IMR-90 (cell line): ENCODE measurements around the gene MICU1. TPM values are rescaled to one million over a fixed set of nuclear protein-coding genes. Genes with fewer than 3 reads are reported as not detected.

ENCODE experiments used
- ATAC-seq: fragments of 200-7000 bp; cut with Tn5 transposase; 2 replicates; pipeline ENCODE4 v1.9.1; 2020; ENCODE audit warnings: low read depth, mild to moderate bottlenecking, moderate library complexity
- BruUV-seq: library from RNA; stranded (reverse); fragments of 400-500 nt; replicated peaks from 2 replicates; lab custom pipeline; 2021; lab: Mats Ljungman, UMichigan
- CTCF ChIA-PET: fragments of 300-600 bp; formaldehyde crosslinking; extraction: SDS; loops from one replicate; lab custom pipeline; 2021; ENCODE audit warnings: antibody characterized with exemption; lab: Yijun Ruan, JAX
- POLR2A ChIA-PET: fragments of 300-600 bp; sonication (Branson Sonifier 250); formaldehyde crosslinking; loops from one replicate; lab custom pipeline; 2022; ENCODE audit warnings: antibody characterized with exemption; ENCODE audit not compliant: unreplicated experiment; lab: Charles Lee
- DNase-seq: peaks from one replicate; pipeline ENCODE4 v3.0.0; 2013
- H2AFZ ChIP-seq: replicated peaks from 2 replicates; pipeline ENCODE3; 2013; ENCODE audit warnings: low read length, mild to moderate bottlenecking; ENCODE audit not compliant: poor library complexity
- H2AK5ac ChIP-seq: 2 replicates; pipeline ENCODE4 v1.6.1; 2013; ENCODE audit warnings: low read depth, low read length, inconsistent platforms
- H2AK9ac ChIP-seq: replicated peaks from 2 replicates; pipeline ENCODE3; 2013; ENCODE audit warnings: mild to moderate bottlenecking, low read depth, low read length, moderate library complexity; ENCODE audit not compliant: poor library complexity
- H2BK120ac ChIP-seq: 2 replicates; pipeline ENCODE4 v1.6.1; 2013; ENCODE audit warnings: low read depth, low read length, inconsistent platforms
- H2BK15ac ChIP-seq: 3 replicates; pipeline ENCODE4 v1.6.1; 2013; ENCODE audit warnings: low read depth, low read length, inconsistent platforms
- H2BK20ac ChIP-seq: 2 replicates; pipeline ENCODE4 v1.6.1; 2013; ENCODE audit warnings: low read depth, mild to moderate bottlenecking, inconsistent platforms, low read length, moderate library complexity
- H2BK5ac ChIP-seq: 2 replicates; pipeline ENCODE4 v1.6.1; 2013; ENCODE audit warnings: mild to moderate bottlenecking, low read depth, low read length, inconsistent platforms; ENCODE audit not compliant: poor library complexity, severe bottlenecking
- H3K14ac ChIP-seq: replicated peaks from 2 replicates; pipeline ENCODE4 v1.6.1; 2013; ENCODE audit warnings: low read depth, low read length, inconsistent platforms
- H3K18ac ChIP-seq: 2 replicates; pipeline ENCODE4 v1.6.1; 2013; ENCODE audit warnings: low read depth, low read length, control low read depth
- H3K23ac ChIP-seq: 2 replicates; pipeline ENCODE4 v1.6.1; 2013; ENCODE audit warnings: low read depth, low read length, inconsistent platforms
- H3K27ac ChIP-seq: 2 replicates; pipeline ENCODE4 v1.5.1; 2013; ENCODE audit warnings: mild to moderate bottlenecking, control low read depth, low read length; ENCODE audit not compliant: insufficient read depth
- H3K27me3 ChIP-seq: 2 replicates; pipeline ENCODE4 v1.6.1; 2013; ENCODE audit warnings: low read length; ENCODE audit not compliant: control insufficient read depth, insufficient read depth
- H3K36me3 ChIP-seq: 2 replicates; pipeline ENCODE4 v1.6.1; 2013; ENCODE audit warnings: low read length, mixed read lengths; ENCODE audit not compliant: control insufficient read depth, insufficient read depth
- H3K4ac ChIP-seq: 2 replicates; pipeline ENCODE4 v1.6.1; 2013; ENCODE audit warnings: low read depth, low read length, inconsistent platforms
- H3K4me1 ChIP-seq: 2 replicates; pipeline ENCODE4 v1.6.1; 2013; ENCODE audit warnings: low read length, mixed read lengths; ENCODE audit not compliant: control insufficient read depth, insufficient read depth
- H3K4me2 ChIP-seq: 2 replicates; pipeline ENCODE4 v1.6.1; 2013; ENCODE audit warnings: low read depth, mild to moderate bottlenecking, control low read depth, low read length, moderate library complexity
- H3K4me3 ChIP-seq: 2 replicates; pipeline ENCODE4 v1.5.1; 2013; ENCODE audit warnings: low read depth, mild to moderate bottlenecking, control low read depth, low read length, moderate library complexity; ENCODE audit not compliant: insufficient read depth
- H3K56ac ChIP-seq: 2 replicates; pipeline ENCODE4 v1.6.1; 2013; ENCODE audit warnings: low read length, inconsistent platforms; ENCODE audit not compliant: insufficient read depth; ENCODE audit errors: extremely low read depth
- H3K79me1 ChIP-seq, 2 experiments: 2 replicates each; pipeline ENCODE4 v1.6.1; 2013; ENCODE audit warnings: low read length in 2 of 2, inconsistent platforms in 1 of 2, low read depth in 1 of 2
- H3K9ac ChIP-seq: 2 replicates; pipeline ENCODE4 v1.6.1; 2013; ENCODE audit warnings: low read depth, low read length, control low read depth
- H3K9me1 ChIP-seq: 2 replicates; pipeline ENCODE4 v1.6.1; 2013; ENCODE audit warnings: low read length, inconsistent platforms; ENCODE audit not compliant: insufficient read depth
- H3K9me3 ChIP-seq: 2 replicates; pipeline ENCODE4 v1.6.1; 2013; ENCODE audit warnings: low read length; ENCODE audit not compliant: control insufficient read depth, insufficient read depth
- H4K20me1 ChIP-seq: 2 replicates; pipeline ENCODE4 v1.6.1; 2013; ENCODE audit warnings: low read length, inconsistent platforms; ENCODE audit not compliant: insufficient read depth
- H4K5ac ChIP-seq: 2 replicates; pipeline ENCODE4 v1.6.1; 2013; ENCODE audit warnings: mild to moderate bottlenecking, low read depth, low read length, control low read depth
- H4K8ac ChIP-seq, 2 experiments: 2 replicates each; pipeline ENCODE4 v1.6.1; 2013; ENCODE audit warnings: low read depth in 2 of 2, low read length in 2 of 2, control low read depth in 1 of 2, inconsistent platforms in 1 of 2
- H4K91ac ChIP-seq: 2 replicates; pipeline ENCODE4 v1.6.1; 2013; ENCODE audit warnings: low read depth, low read length, inconsistent platforms; ENCODE audit not compliant: insufficient read depth
- BHLHE40 ChIP-seq: fragments of 150-350 bp; IDR thresholded peaks from 2 replicates; pipeline ENCODE4 v1.6.1; 2016; ENCODE audit warnings: mild to moderate bottlenecking, low read depth, low read length
- CEBPB ChIP-seq: IDR thresholded peaks from 2 replicates; pipeline ENCODE4 v1.6.1; 2012; ENCODE audit warnings: low read depth, low read length, improper control_type of control experiment
- CHD1 ChIP-seq: IDR thresholded peaks from 2 replicates; pipeline ENCODE4 v1.6.1; 2012; ENCODE audit warnings: low read depth, low read length, improper control_type of control experiment
- MAFK ChIP-seq: IDR thresholded peaks from 2 replicates; pipeline ENCODE4 v1.6.1; 2012; ENCODE audit warnings: low read depth, low read length, improper control_type of control experiment
- MAZ ChIP-seq: IDR thresholded peaks from 2 replicates; pipeline ENCODE4 v1.6.1; 2012; ENCODE audit warnings: low read depth, mild to moderate bottlenecking, low read length, improper control_type of control experiment, moderate library complexity, borderline replicate concordance
- NFE2L2 ChIP-seq: fragments of 150-350 bp; IDR thresholded peaks from 2 replicates; pipeline ENCODE4 v1.6.1; 2016; ENCODE audit warnings: low read depth, mild to moderate bottlenecking, low read length
- POLR2A ChIP-seq: IDR thresholded peaks from 2 replicates; pipeline ENCODE4 v1.6.1; 2012; ENCODE audit warnings: mild to moderate bottlenecking, low read depth, low read length
- RFX5 ChIP-seq: IDR thresholded peaks from 2 replicates; pipeline ENCODE4 v1.8.0; 2012; ENCODE audit warnings: low read depth, mild to moderate bottlenecking, low read length, moderate library complexity
- WGBS, 2 experiments: methylation state at CpG; one replicate each; pipeline versions ENCODE4 v1.1.5 to v1.1.7; 2013; ENCODE audit warnings: missing lambda C conversion rate in 2 of 2; ENCODE audit not compliant: insufficient read length in 1 of 2; ENCODE audit errors: extremely low coverage in 2 of 2; 5-methylcytosine and 5-hydroxymethylcytosine counted together
- dilution Hi-C: fragments of 300-500 bp; cut with HindIII; formaldehyde crosslinking; loops from one replicate; pipeline ENCODE4 v1.14.3; 2018; ENCODE audit warnings: low sequenced_read_pairs; ENCODE audit not compliant: unreplicated experiment
- in situ Hi-C: fragments of 300-500 bp; cut with MboI; formaldehyde crosslinking; loops from 3 replicates; pipeline ENCODE4 v1.14.3; 2019; ENCODE audit warnings: low sequenced_read_pairs, inconsistent platforms, mixed read lengths
- intact Hi-C: fragments of 100-400 bp; cut with micrococcal nuclease; formaldehyde crosslinking; loops from 2 replicates; pipeline ENCODE4 v1.10.0; 2022
- polyA plus RNA-seq, 3 experiments: library from polyadenylated mRNA; depleted of rRNA; stranded (reverse); fragments of >200 nt; gene quantifications; 2 replicates each; pipeline ENCODE4 v1.2.3, GENCODE V29; 2012; ENCODE audit warnings: low replicate concordance in 1 of 3
- total RNA-seq: library from RNA; depleted of rRNA; stranded (reverse); fragments of >200 nt; gene quantifications from 2 replicates; pipeline ENCODE4 v1.2.3, GENCODE V29; 2012
- TF ChIP-seq, protein P1 (sequence below): conservative IDR thresholded peaks from 2 replicates; pipeline ENCODE4 v1.5.1; 2012; ENCODE audit warnings: mild to moderate bottlenecking, low read depth, low read length, improper control_type of control experiment

Gene MICU1
- total and polyA plus RNA-seq, 2 of the 4 experiments (the other 2 are of a cell fraction), result 43.6 to 44.7 TPM

DNA sequence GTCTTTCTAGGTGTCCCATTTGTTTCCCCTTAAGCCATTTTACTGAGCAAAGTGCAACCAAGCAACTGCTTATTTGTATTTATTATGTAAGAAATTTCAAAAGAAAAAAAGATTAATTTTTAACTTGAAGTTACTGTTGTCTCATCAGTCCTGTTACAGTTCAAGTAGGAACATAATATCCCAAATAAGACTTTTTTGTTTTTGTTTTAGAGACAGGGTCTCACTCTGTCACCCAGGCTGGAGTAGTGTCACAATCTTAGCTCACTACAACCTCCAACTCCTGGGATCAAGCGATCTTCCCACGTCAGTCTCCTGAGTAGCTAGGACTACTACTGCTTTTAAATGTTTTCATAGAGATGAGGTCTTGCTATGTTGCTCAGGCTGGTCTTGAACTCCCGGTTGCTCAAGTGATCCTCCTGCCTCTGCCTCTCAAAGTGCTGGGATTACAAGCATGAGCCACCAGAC lies 101.9 kb downstream of the MICU1 start:
- no peaks in the 10 kb centered on the region for H3K79me1 ChIP-seq
- DNase-seq (no peak), ATAC-seq (no peak)
- no peak overlapping the region for H2BK15ac ChIP-seq
- no peak overlapping the region for H3K4ac ChIP-seq
- no peaks in the 10 kb centered on the region for H3K27me3 ChIP-seq
- no peak overlapping the region for H3K23ac ChIP-seq
- in situ Hi-C loops (no loop called here), intact Hi-C loops (no loop called here), dilution Hi-C loops (no loop called here)
- H2AK5ac ChIP-seq, result no peak overlapping the region
- CTCF ChIA-PET, result no interaction called here
- no peak for TF ChIP-seq CEBPB
- TF ChIP-seq, protein P1, sequence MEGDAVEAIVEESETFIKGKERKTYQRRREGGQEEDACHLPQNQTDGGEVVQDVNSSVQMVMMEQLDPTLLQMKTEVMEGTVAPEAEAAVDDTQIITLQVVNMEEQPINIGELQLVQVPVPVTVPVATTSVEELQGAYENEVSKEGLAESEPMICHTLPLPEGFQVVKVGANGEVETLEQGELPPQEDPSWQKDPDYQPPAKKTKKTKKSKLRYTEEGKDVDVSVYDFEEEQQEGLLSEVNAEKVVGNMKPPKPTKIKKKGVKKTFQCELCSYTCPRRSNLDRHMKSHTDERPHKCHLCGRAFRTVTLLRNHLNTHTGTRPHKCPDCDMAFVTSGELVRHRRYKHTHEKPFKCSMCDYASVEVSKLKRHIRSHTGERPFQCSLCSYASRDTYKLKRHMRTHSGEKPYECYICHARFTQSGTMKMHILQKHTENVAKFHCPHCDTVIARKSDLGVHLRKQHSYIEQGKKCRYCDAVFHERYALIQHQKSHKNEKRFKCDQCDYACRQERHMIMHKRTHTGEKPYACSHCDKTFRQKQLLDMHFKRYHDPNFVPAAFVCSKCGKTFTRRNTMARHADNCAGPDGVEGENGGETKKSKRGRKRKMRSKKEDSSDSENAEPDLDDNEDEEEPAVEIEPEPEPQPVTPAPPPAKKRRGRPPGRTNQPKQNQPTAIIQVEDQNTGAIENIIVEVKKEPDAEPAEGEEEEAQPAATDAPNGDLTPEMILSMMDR, result no peak
- TF ChIP-seq MAFK, result no peak
- TF ChIP-seq NFE2L2, result no peak
- no peak for TF ChIP-seq RFX5
- no peak for TF ChIP-seq MAZ
- no peak for TF ChIP-seq POLR2A
- no peak for TF ChIP-seq CHD1
- no peak for TF ChIP-seq BHLHE40
- no peak overlapping the region for H3K9ac ChIP-seq
- H2AFZ ChIP-seq, result no peak overlapping the region
- no peak overlapping the region for H2BK5ac ChIP-seq
- no peaks in the 10 kb centered on the region for H3K9me3 ChIP-seq
- no peak overlapping the region for H3K27ac ChIP-seq
- no CpG with 5 or more reads among the region's 3 CpGs for WGBS, 2 experiments
- no peaks in the 10 kb centered on the region for H3K36me3 ChIP-seq
- H3K4me3 ChIP-seq, result no peak overlapping the region
- H4K20me1 ChIP-seq, result no peaks in the 10 kb centered on the region
- POLR2A ChIA-PET, result no interaction called here
- no TSS peak for BruUV-seq
- no peak overlapping the region for H3K4me2 ChIP-seq
- H3K18ac ChIP-seq, result no peak overlapping the region
- H4K91ac ChIP-seq, result no peak overlapping the region
- H4K5ac ChIP-seq, result no peak overlapping the region
- H3K14ac ChIP-seq, result no peak overlapping the region
- H3K9me1 ChIP-seq, result no peaks in the 10 kb centered on the region
- H4K8ac ChIP-seq, result no peak overlapping the region
- no peak overlapping the region for H3K56ac ChIP-seq
- H2AK9ac ChIP-seq, result no peak overlapping the region
- no peak overlapping the region for H2BK20ac ChIP-seq
- no peak overlapping the region for H2BK120ac ChIP-seq
- 0 out of 2 replicates have a peak, but pooled peaks cover 3% of the 10 kb centered on the region for H3K4me1 ChIP-seq
